ENCODE measurements around the gene MIS18BP1.

- TF ChIP-seq POLR2AphosphoS5 (IDR thresholded peaks at IDR 0.05; ENCODE audit: low read depth, low read length) (no peak), CTCF (IDR thresholded peaks at IDR 0.05) (no peak), REST (IDR thresholded peaks at IDR 0.05; ENCODE audit: insufficient read depth in 1 of 2, low read depth in 2 of 2, low read length in 1 of 2) (no peak), SIN3A (IDR thresholded peaks at IDR 0.05; ENCODE audit: borderline replicate concordance, insufficient read depth, low read depth, low read length) (no peak)
Measured at GRCh38 chr14:45298423-45299117, 45.6 kb upstream of the MIS18BP1 start.
